Tongue (tissue), 2 donors: ENCODE results near the gene GSE1. TPM values are rescaled to one million over a fixed set of nuclear protein-coding genes. Genes with fewer than 3 reads are reported as not detected.

Experiments
- DNase-seq: peaks from one replicate; pipeline ENCODE4 v3.0.0-alpha.2; 2015
- total RNA-seq: library from RNA; depleted of rRNA; stranded (reverse); fragments of >200 nt; gene quantifications from one replicate; pipeline ENCODE4 v1.2.3, GENCODE V29; 2014

Gene GSE1
- total RNA-seq, 1 donor from 2014 or later: 82.5 TPM

GRCh38 chr16:85662482-85662812 is 49.3 kb downstream of the GSE1 start:
- no peak for DNase-seq

GRCh38 chr16:85662976-85663830 is 50.1 kb downstream of the GSE1 start:
- DNase-seq: no peak

- DNase-seq: peak; percentile 87
Measured at GRCh38 chr16:85663891-85664321, 50.8 kb downstream of the GSE1 start.

GRCh38 chr16:85664580-85665372 is 51.7 kb downstream of the GSE1 start:
- no peak for DNase-seq

- DNase-seq: no peak
Measured at GRCh38 chr16:85665373-85665740, 52.2 kb downstream of the GSE1 start.

DNA sequence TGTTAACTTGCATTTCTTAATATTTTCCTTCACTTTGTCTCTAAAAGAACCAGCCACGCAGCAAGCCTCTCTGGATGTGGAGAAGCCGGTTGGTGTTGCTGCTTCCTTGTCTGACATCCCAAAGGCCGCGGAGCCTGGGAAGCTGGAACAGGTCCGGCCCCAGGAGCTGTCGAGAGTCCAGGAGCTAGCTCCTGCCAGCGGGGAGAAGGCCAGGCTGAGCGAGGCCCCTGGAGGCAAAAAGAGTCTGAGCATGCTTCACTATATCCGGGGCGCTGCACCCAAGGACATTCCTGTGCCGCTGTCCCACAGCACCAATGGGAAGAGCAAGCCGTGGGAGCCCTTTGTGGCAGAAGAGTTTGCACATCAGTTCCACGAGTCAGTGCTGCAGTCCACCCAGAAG is 52.8 kb downstream of the GSE1 start:
- no peak for DNase-seq

DNA sequence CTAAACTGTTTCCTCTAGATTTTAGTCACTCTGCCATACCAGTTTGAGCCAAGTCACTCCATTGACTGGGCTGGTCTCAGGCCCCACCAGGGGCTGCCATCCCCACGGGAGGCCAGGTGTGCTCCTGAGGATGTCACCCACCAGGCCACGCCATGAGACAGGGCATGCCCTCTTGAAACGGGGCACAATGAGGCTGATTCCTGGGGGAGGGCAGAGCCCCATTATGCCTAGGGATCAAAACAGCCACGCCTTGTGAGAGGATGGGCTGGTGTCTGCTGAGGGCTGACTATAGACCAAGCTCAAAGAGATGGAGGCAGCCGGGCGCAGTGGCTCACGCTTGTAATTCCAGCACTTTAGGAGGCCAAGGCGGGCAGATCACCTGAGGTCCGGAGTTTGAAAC is 54.1 kb downstream of the GSE1 start:
- DNase-seq: no peak

- no peak for DNase-seq
Measured at GRCh38 chr16:85667841-85668413, 54.8 kb downstream of the GSE1 start.

DNA sequence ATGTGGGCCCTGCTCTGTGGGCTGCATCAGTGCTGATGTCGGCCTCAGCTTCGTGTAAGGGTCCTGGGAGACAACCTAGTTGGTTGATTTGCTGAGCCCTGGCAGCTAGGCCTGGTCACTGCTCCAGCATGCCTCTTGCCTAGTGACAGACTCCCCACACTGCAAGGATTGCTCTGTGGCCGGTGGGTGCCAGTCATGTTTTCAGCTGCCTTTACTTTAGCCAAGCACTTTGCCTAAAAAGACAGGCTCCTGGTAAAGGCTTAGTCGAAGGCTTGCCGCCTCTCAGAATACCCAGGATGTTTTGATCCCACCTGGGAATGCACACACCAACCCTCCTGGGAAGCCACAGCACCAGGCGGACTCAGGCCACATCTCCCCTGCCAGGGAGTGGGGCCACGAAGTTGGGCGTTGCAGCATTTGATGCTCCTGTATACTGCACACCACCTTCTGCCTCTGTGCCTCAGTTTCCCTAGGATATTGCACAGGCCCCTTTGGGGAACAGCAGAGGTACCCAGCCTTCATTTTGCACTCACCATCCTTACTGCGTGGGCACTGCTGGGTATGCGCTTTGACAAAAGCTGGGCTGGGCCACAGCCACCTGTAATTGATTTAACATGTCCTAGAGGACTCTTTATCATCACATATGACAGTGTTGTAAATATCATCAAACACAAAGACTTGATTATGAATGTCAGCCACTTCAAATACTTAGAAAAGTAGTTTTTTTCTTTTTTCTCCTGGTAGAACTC is 55.7 kb downstream of the GSE1 start:
- DNase-seq: no peak

- DNase-seq: no peak
Measured at GRCh38 chr16:85670840-85671239, 57.7 kb downstream of the GSE1 start.

DNA sequence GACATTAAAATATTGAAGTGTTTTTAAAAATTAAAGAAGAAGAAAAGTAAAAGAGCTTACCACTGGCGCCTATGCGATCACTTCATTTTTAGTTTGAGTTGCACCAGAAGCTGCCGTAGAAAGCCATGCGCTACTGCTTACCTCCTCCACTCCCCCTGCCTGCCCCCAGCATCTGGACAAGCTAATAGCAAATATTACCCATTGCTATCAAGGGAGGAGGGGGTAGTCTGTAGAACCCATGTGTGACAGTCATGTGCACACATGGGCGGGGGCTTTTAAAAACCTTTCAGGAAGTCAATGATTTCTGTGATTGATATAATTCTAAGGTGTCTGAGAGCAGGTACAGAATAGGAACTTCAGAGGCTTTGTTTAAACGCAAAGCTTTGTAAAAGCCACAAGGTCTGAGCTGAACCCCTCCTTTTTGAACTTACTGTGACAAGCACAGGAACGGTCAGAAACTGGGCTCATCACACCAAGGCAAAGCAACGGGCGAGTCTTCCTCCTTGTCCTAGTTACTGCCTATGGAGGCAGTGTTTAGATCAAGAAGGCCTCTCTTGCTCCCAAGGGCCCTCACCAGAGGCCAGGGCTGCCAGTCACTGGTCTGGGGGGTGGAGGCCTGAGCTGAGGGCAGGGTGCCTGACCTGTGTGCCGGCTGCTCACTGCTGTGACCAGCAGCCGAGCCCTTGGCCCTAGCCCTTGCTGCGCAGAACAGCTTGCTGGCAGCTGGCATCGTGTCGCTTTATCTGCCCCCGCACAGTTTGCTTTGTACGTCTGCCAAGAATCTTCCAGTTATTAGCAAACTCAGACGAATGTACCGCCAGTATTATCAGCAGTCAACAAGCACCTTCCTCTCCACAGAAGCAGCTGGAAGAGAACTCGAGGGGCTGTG is 60.7 kb downstream of the GSE1 start:
- DNase-seq: peak; percentile 75

DNA sequence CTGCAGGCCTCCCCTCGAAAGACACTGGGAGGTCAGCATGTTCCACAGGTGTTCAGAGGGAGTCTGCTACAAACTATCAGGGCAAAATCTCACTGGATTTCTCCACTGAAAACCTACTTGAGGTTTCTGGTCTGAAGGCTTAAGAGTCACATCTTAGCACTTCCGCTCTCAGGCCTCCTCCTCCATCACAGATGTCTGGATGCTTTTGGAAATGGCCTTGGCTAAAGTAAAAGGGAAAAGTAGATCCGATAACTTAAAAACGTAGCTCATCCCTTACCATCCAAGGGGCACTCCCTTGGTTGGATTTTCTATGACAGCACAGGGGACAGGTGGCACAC is 61.3 kb downstream of the GSE1 start:
- no peak for DNase-seq

GRCh38 chr16:85674828-85675227 is 61.7 kb downstream of the GSE1 start:
- no peak for DNase-seq

- no peak for DNase-seq
Measured at GRCh38 chr16:85675251-85675874, 62.2 kb downstream of the GSE1 start.

DNA sequence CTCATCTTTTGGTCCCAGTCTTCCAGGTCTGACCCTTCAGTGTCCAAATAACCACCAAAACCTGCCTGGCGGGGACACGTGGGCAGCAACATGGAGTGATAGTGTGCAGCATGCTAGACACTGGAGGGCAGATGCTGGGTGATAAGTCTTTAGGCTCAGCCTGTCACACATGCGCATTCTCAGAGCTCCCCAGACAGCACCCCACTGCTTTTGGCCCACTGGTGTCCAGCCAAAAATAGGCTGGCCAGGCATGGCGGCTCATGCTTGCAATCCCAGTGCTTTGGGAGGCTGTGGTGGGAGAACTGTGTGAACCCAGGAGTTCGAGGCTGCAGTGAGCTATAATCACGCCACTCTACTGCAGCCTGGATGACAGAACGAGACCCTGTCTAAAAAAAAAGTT is 63.3 kb downstream of the GSE1 start:
- no peak for DNase-seq

DNA sequence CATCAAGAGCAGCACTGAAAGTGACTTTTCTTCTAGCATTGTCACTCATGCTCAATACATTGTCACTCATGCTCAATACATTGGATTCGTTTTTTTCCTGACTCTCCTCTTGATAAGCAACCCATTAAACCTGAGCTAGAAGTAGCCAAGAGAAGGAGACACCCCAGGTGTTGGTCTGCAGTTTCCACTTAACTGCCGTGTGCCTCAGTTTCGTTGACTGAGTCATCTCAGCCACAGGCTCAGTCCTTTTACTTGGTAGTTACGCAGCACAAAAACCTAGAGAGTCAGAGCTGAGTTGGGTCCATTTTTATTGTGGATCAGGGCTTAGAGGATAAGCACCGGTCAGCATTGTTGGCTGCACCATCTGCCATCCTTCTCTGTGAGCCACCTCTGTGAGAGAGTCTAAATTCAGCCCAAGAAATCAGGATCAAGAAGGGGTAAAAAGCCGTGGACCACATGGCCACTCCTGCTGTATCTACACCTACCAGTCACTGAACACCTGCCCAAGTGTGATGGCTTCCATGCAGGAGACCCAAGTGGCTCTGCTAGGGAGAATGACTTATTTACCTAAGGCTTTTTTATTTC is 64.4 kb downstream of the GSE1 start:
- no peak for DNase-seq

DNA sequence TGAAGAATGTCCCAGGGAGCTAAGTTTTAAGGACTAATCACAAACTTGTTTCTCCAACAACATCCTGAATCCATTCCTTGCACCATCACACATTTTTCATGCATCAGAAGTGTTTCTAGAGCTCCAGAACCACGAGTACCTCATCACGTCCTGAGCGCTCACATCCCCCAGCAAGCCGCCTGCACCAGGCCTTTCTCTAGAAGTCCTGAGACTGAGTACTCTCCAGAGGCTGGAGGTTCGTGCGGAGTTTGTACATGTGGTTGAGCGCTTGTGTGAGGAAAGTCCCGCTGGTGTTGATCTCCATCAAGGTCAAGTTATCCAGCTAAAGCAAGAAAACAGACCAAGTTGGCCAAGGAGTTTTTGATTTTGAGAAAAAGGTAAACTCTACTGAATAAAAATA is 64.9 kb downstream of the GSE1 start:
- no peak for DNase-seq

DNA sequence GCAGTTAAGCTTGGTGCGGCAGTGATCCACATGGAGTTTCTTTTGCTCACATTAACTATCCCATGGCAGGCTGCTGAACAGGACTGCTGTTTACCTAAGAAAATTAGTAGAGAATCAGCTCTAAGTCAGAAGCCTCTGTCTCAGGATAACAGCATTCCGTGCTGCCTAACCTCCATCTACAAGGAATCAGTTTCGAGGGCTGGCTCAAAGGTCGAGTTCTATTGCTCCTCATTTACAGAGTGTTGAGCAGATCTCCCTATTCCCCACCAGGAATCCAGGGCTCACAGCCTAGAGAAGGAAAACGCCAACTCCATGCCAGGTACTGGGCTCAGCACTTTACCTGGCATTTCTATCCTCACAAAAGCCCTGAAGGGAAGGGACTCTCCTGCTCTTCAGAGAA is 65.7 kb downstream of the GSE1 start:
- no peak for DNase-seq

- no peak for DNase-seq
Measured at GRCh38 chr16:85679870-85680269, 66.7 kb downstream of the GSE1 start.

GRCh38 chr16:85680352-85680944 is 67.3 kb downstream of the GSE1 start:
- DNase-seq: no peak
